8988T (cell line): ENCODE data around the gene ARL4D.
"Not testable (repeated sequence)": the region's sequence is repeated elsewhere in the genome, so short reads cannot be mapped to it uniquely, and the experiment has no call there.

ENCODE experiments used
- DNase-seq: peaks from one replicate; pipeline ENCODE4 v3.0.0; 2011

Gene ARL4D, protein sequence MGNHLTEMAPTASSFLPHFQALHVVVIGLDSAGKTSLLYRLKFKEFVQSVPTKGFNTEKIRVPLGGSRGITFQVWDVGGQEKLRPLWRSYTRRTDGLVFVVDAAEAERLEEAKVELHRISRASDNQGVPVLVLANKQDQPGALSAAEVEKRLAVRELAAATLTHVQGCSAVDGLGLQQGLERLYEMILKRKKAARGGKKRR

DNA sequence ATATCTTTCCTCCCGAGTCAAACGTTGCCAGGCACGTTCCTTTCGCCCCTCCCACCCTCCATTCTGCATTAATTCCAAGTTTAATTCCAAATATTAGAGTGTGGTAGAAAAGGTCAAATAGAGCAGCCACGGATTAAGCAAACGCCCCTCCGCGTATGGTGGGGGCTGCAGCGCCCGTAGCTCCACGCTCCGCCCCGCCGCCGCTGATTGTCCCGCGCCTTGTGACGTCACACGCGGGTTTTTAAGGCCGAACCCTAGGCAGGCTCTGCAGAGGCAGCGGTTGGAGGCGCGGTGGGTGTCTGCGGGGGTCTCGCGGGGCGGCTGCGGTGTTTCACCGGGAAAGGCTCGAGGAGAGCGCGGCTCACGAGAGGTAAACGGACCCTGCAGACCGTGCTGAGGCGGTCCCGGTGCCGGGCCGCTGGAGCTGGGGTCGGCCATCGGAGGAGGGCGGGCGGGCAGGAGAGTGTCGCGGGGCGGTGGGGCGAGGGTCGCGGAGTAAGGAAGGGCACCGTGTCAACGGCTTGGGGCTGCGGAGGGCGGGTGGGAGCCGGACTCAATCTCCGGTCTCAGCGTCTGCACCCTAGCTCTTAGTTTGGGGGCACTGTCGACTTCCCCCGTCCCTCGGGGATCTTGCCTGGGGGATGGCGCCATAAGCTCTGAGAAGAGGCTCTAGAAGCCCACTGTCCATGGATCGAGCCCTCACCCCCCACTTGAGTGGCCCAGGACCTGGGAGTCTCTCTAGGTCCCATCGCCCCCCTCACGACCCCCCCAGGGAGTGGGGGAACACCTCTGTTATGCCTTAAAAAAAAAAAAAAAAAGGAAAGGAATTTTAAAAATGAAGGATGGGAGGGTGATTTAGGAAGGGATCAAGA is at the start of gene ARL4D:
Gene ARL4D (plus strand): TSS at position 270 of the 872 bp plus-strand sequence. CDS start 740 bp downstream, outside the sequence.
- DNase-seq, result peak; percentile 55

DNA sequence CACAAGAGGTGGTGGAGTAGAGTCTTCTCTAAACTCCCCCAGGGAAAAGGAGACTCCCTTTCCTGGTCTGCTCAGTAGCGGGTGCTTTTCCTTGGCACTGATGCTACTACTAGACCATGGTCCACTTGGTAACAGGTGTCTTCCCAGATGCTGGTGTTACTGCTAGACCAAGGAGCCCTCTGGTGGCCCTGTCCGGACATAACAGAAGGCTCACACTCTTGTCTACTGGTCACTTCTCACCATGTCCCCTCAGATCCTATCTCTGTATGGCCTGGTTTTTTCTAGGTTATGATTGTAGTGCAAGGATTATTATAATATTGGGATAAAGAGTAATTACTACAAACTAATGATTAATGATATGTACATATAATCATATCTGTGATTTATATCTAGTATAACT is 49.7 kb upstream of the ARL4D start:
- DNase-seq, result no peak

DNA sequence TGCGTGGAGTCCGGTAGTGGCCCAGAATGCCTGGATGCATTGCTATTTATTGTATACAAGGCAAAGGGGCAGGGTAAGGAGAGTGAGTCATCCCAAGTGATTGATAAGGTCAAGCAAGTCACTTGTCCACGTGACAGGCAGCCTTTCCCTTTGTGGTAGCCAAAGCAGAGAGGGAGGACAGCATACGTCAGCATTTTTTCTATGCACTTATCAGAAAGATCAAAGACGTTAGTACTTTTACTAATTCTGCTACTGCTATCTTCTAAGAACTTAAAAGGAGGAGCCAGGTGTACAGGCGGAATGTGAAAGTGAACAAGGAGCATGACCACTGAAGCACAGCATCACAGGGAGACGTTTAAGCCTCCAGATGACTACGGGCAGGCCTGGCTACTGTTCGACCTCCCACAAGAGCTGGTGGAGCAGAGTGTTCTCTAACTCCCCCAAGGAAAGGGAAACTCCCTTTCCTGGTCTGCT is 47.9 kb upstream of the ARL4D start:
- DNase-seq, result no peak

DNA sequence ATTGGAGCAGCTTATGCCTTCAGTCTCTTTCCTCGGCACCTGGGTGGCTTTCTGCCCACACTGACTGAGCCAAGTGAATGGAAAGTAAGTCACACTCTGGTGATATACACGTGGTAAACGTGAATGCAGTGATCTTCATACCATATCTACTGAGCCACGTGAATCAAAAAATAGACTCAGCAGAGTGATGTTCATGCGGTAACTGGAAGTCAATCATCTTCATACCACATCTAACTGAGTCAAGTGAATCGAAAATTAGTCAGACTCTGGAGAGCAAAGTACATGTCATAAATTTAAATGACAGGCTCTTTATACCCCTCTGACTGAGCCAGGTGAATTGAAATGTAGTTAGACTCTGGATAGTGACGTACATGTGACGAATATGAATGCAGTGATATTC is 47.1 kb upstream of the ARL4D start:
- no peak for DNase-seq

DNA sequence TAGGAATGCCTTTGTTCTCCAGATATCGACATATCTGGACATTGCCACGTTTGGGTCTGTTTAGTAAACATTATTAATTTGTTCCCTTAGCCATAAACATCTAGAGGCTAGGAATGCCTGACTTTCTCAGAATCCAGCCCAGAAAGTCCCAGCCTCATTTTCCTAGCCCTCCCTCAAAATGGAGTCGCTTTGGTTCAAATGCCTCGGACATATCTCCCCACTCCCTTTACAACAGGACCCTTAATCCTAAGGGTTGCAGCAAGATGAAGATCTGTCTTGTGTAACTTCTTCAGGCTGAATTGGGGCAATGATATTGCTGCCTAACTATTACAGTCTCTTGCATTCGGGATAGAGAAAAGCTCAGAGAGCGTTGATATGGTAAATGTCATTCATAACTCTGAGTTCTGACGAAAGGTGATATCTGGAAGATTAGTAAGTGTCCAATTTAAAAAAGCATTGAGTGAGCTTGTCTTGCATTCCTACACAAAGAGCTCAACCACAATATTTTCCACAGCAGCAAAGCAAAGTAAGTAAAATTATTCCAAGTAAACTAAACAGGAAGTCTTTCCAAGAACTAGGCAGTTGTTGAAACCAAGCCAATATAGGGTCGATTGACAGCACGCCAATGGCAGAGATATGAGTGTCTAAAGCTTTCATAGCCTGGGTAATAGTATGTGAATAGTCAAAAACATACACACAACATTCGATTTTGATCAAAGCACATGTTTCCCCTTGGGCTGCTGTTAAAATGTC is 46.0 kb upstream of the ARL4D start:
- DNase-seq, result no peak

DNA sequence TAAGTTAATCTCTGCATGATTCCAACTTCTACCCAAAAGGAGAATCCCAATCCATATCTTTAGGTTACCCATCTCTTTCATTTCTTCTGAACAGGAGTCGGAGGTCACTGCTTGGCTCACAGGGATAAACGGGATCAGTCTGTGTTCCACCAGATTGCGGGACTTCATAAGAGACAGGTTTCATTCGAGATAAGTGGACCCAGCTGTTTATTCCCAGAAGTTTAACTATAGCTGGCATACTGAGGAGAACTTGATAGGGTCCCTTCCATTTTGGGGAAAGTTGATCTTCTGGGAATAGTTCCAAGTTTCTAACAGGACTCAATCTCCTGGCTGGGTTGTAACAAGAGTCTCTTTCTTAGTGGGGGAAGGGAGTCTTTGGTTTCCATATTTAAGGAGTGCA is 45.4 kb upstream of the ARL4D start:
- no peak for DNase-seq

DNA sequence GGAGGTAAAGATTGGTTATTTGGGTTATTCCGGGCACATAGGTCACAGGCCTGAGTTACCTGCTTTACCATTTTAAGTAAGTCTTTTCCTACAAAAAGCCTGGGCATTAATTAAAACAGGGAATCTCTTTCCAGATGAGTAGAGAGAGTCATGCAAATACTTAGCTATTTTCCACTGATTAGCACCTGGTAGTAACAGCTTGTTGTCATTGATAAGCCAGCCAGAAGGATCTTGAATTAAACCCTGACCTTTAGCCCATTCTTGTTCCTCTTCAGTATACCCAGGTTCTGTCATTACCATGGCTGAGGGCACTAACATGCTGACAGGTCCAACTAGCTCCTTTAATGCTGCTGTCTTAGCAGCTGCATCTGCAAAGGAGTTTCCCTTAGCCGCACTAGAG is 44.4 kb upstream of the ARL4D start:
- no peak for DNase-seq

DNA sequence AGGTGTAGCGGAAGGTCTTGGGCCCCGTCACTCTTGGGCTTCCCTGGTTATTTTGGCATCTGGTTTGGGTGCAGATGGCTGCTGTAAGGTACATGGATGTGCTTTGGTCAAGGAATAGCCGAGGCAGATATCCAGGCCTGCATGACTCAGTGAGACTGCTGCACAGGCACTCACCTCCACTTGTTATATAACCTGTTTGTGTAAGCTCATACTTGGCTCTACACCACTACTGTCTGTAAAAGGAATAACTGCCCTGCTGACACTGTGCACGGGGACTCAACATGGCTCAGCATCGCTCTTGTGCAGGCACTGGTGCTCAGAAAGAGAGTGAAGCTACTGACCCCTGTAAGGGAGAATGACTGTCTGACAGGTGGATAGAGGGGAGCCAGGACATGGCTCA is 42.3 kb upstream of the ARL4D start:
- no peak for DNase-seq

DNA sequence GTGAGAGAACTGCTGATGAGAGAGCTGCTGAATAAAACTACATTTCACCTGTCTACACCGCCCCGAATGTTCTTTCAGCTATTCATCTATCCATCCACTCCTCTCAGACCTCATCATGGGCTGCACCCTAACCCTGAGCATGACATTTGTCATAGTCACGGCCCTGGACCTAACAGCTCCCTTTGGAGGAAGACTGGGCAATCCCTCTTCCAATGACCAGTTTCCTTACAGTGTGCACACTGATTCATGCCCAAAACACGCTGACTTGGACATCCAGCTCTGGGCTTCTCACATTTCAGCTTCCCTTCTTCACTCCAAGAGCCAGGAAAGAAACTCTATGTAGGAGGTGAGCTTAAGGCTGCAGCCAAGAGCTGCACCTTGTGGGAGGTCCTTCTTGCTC is 41.8 kb upstream of the ARL4D start:
- peak; percentile 27 for DNase-seq

DNA sequence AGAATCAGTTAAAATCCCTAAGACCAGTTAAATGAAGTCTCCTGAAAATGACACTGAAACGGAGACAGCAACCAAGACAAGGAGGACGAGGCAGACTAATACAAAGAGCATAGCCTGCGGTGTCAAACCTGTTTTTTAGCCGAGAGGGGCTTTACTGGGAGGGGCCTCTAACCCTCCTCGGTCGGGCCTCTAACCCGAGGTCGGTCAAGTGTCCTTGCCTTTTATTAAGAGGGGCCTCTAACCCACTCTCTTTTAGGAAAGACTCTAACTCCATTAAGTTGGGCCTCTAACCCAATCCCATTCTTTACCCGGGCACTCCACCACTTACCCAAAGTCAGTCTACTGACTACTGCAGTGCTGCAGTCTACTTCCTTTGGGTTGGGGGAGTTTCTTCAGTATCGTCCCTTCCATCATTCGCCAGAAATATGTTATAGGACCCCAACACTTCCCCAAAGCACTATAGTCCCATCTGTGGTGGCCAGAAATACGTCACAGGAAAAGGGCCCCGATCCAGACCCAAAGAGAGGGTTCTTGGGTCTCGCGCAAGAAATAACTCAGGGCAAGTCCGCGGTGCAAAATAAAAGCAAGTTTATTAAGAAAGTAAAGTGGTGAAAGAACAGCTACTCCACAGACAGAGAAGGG is 39.2 kb upstream of the ARL4D start:
- no peak for DNase-seq

DNA sequence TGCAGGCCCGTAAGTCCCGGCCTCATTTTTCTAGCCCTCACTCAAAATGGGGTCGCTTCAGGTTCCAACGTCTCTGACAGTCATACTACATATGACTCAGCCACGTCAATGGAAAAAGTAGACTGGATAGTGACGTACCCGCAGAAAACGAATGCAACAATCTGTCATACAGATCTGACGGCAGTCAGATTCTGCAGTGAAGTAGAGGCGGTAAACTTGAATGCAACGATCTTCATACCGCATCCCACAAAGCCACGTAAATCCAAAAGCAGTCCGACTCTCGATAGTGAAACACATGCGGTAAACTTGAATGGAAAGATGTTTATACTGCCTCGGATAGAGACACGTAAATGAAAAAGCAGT is 38.4 kb upstream of the ARL4D start:
- no peak for DNase-seq

DNA sequence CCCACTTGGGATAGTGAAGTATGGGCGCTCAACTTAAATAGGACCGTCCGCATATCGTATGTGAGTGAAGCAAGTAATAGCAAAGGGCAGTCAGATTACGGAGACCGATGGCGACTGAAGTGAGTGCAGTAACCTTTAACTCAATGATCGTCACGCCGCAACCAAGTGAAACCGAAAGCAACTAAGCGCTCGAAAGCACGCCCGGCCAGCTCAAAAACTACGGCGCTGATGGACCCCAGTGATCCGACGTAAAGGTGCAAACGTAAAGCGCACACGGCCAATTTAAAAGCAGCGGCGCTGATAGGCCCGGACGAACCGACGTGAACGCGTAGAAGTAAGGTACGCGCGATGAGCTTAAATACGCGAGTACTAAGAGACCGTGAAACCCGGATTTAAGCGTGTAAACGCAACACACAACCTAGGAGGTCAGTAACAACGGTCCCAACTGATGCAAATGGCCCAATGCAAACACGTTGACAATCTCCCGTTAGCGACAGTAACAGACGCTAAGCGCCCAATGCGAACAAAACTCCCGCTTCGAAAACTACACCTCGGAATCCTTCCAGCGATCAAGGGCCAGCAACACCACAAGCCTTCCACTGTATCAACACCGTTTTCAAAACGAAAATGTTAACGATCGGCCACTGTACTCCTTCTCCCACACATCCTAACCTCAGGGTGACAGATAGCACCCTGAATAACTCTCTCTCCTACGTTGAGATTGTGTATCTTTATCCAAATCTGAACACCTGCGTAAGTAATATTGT is 37.9 kb upstream of the ARL4D start:
- peak; percentile 35 for DNase-seq

DNA sequence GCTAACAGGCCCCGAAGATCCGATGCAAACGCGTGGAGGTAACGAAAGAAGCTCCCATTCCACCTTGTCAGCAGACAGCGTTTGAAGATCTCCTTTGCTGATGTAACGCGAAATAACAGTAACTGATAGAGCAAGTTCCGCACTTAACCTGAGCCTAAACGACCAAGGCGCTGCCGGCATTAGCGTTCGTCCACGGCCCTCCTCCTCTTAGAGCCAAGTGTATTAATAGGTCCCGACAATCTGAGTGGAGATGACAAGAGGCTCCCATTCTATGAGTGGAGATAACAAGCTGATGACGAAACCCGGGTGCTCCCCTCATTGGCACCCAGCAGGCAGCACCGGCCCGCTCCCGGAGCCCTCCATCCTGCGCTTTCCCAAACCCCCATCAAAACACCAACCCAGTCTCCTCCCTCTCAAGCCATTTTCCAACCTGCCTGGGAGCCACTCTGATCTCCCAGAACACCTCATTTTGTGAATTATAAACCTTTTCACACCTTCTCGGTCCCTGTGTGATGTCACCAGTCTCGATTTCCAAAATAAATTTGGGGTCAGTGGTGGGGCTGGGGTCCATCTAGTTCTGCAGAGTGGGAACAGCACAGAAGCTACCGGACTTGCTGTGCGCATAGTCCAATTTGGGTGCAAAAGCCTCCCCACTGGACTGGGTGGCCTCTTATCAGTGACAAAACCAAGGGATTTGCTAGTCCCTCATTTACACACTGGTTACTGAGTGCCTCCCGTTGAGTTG is 35.4 kb upstream of the ARL4D start:
- no peak for DNase-seq

DNA sequence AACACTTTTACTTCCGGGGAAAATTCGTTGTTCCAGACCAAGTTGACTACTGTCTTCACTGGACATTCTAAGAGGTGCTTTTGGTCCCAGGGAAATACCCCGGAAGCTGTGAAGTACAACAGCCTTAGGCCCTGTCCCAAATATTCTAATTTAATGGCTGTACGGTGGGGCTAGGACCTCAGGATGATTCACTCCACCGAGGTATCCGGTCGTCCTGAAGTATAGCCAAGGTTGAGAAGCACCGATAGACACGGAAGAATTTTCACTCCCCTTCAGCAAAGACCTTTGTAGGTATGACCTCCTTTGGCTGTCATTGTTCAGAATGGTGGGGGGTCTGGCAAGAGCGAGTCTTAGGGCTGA is 34.9 kb upstream of the ARL4D start:
- no peak for DNase-seq

DNA sequence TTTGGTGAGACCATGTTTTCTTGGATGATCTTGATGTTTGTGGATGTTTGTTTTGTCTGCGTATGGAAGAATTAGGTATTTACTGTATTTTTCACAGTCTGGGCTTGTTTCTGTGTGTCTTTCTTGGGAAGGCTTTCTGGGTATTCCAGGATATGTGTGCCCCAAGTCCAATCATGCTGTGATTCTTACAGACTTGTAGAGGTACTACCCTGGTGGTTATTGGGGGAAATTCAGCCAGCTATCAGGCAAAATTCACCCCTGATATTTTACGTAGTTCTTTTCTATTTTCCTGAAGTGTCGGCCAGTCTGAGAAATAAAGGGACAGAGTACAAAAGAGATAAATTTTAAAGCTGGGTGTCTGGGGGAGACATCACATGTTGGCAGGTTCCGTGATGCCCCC is 33.4 kb upstream of the ARL4D start:
- no peak for DNase-seq

DNA sequence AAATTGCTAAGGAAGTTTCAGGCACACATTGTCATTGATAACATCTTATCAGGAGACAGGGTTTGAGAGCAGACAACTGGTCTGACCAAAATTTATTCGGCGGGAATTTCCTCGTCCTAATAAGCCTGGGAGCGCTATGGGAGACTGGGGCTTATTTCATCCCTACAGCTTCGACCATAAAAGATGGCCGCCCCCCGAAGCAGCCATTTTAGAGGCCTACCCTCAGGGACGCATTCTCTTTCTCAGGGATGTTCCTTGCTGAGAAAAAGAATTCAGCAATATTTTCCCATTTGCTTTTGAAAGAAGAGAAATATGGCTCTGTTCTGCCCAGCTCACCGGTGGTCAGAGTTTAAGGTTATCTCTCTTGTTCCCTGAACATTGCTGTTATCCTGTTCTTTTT is 32.9 kb upstream of the ARL4D start:
- not testable (repeated sequence) for DNase-seq

DNA sequence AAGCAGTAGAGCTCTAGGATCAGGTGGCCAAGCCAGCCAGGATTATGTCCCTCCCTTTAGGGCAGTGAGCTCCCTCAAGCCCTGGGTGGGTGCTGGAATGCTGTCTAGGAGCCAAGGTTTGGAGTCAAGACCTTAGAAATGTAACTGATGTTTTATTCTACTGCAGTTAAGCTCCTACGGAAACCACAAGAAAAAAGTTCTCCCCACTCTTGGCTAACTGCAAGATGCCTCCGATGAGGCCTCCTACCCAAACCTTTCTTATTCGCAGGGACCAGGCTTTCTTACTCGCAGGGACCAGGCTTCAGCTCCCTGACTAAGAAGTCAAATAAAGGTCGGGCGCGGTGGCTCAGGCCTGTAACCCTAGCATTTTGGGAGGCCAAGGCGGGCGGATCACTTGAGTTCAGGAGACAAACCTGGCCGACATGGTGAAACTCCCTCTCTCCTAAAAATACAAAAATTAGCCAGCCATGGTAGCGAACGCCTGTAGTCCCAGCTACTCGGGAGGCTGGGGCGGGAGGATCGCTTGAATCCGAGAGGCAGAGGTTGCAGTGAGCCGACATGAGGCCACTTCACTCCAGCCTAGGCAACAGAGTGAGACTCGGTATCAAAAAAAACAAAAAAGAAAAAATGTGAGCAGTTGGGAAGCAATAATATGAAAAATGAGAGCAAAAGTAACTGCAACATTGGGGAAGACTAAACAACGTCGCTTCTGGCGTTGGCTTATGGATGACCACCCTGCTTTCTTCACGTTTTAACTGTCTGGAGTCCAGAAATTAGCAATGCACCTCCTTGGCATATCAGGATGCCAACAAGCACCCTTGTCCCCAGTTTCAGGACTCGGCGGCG is 31.7 kb upstream of the ARL4D start:
- no peak for DNase-seq

DNA sequence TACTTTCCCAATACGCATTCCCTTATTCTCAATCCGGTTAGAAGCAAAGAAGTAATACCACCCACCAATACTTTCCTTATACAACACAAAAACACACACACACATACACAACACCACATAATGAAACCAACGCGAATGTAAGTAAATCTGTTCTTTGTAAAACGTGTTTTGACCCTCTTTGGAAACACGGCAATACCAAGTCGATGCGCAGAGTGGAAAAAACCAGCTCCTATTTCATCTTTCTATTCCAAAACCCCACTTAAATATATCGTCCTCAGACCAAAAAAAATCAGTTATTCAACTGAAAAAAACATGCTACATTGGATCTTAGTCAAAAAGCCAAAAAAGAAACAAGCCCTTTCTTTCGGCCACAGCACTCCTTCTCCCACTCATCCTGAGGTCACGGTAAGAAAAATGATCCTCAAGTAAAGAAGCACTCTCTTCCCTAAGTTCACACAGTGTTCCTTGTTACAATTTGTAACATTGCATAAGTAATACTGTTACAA is 31.0 kb upstream of the ARL4D start:
- DNase-seq, result no peak

DNA sequence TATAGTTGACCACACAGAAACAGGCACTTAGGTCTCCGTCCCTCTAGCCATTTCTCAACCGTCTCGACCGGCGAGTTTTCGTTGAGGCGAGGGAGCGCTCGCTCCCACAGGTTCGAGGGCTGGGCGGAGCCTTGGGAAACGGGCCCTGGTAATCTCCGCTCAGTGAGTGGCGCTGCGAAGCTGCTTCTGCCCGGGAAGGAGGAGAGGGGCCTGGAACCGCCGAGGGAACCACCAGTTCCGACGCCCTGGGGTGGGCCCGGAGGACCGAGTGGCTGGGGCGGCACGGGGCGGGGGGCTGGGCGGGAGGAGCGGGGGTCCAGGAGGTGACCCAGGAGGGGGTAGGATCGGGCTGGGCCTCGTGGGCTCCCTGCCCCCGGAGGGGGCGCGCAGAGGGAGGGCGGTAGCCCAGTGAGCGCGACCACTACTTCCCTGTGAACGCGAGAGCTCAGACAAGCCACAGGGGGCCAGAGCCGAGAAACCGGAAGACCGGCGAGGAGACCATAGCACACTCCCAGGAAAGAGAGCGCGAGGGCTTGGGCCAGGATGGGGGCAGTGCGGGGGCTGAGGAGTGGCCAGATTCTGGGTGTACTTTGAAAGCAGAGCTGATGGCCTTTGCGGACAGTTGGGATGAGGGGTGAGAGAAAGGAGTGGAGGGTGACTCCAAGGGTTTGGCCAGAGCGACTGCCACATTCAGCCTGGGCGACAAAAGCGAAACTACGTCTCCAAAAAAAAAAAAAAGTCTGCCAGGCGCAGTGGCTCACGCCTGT is 29.9 kb upstream of the ARL4D start:
- DNase-seq, result no peak

DNA sequence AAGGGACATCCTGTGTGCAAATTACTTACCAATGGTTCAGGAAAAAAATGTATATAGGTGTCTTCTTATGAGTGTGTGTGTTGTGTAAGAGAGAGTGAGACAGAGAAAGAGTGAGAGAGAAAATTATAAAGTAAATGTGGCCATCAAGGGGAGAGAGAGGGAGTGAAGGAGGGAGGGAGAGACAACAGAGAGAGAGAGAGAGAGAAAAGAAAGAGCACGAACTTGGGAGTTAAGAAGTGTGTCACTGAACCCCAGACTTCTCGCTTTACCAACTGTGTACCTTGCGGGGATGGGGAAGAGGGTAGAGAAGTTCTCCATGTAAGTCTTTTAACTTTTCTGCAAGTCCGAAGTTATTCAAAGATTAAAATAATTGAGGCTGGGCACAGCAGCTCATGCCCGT is 28.8 kb upstream of the ARL4D start:
- no peak for DNase-seq
